Measurements from ENCODE around the gene SLC12A8. TPM values are rescaled to one million over a fixed set of nuclear protein-coding genes. Genes with fewer than 3 reads are reported as not detected.

Gene SLC12A8
- total RNA-seq, 4 donors from 2014 or later, result 1.0 TPM; not detected in 3

GRCh38 chr3:125203731-125204130, 8.8 kb downstream of the SLC12A8 start:
- H3K36me3 ChIP-seq, result no peaks in the 10 kb centered on the region
- in situ Hi-C loops (cut with MboI; ENCODE audit: low sequenced_read_pairs in 4 of 4), result no loop called here
- H3K9me3 ChIP-seq, result no peaks in the 10 kb centered on the region
- H3K4me3 ChIP-seq, result no peak overlapping the region
- H3K27ac ChIP-seq, result no peak overlapping the region
- no peaks in the 10 kb centered on the region for H3K4me1 ChIP-seq
- intact Hi-C loops (cut with DNase I; ENCODE audit: low total_unique reads), result no loop called here
- H3K27me3 ChIP-seq, result no peaks in the 10 kb centered on the region
- ATAC-seq, result no peak
- DNase-seq, result no peak
- no peak for TF ChIP-seq CTCF (IDR thresholded peaks at IDR 0.05 in 4 of 5, conservative IDR thresholded peaks at IDR 0.05 in 1 of 5)
- no peak for TF ChIP-seq POLR2A (IDR thresholded peaks at IDR 0.05)

DNA sequence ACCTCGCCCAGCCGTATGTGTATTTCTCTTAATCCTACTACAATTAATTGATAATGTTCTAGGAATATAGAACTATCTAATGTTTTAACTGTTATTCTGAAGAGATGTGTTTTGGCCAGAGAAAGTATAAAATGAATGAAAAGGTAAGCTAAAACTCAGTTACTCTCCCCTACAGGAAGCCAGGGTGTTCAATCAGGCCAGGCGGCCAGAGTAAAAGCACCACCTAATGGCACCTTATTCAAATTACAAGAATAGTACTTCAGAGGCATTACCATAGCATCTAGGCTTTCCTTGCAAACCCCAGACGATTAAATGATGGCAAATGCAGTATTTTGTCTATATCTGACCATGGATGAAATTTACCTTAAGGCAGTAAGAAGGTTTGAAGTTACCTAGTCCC, 10.4 kb downstream of the SLC12A8 start:
- TF ChIP-seq CTCF (IDR thresholded peaks at IDR 0.05 in 4 of 5, conservative IDR thresholded peaks at IDR 0.05 in 1 of 5), result no peak
- no peak for TF ChIP-seq POLR2A (IDR thresholded peaks at IDR 0.05)
- no peaks in the 10 kb centered on the region for H3K4me1 ChIP-seq
- no peaks in the 10 kb centered on the region for H3K36me3 ChIP-seq
- in situ Hi-C loops (cut with MboI; ENCODE audit: low sequenced_read_pairs in 4 of 4) (no loop called here), intact Hi-C loops (cut with DNase I; ENCODE audit: low total_unique reads) (no loop called here)
- H3K4me3 ChIP-seq, result no peak overlapping the region
- no peaks in the 10 kb centered on the region for H3K9me3 ChIP-seq
- ATAC-seq (no peak), DNase-seq (no peak)
- H3K27me3 ChIP-seq, result no peaks in the 10 kb centered on the region
- no peak overlapping the region for H3K27ac ChIP-seq

DNA sequence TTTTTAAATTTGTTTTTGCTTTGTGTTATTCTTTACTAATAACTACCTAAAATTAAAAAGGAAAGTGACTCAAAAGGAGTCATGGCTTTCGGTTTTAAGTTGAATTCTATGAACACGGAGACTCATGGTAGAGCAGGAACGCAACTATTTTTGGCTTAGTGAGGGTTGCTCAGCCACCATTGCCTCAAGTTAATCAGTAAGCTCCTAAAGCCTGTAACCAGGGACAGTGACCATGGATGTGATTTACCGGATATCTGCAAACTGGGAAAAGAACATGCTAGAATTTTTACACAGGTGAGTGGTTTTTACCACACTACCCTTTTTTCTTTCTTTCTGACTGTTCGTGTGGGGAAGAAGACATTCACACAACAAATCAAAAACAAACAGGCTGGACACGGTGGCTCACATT, 11.8 kb downstream of the SLC12A8 start:
- Histone ChIP-seq H3K27me3 (no peaks in the 10 kb centered on the region), H3K4me3 (no peak overlapping the region), H3K36me3 (no peaks in the 10 kb centered on the region), H3K4me1 (no peaks in the 10 kb centered on the region), H3K27ac (no peak overlapping the region), H3K9me3 (no peaks in the 10 kb centered on the region)
- no peak for ATAC-seq
- DNase-seq, result no peak
- intact Hi-C loops (cut with DNase I; ENCODE audit: low total_unique reads) (no loop called here), in situ Hi-C loops (cut with MboI; ENCODE audit: low sequenced_read_pairs in 4 of 4) (no loop called here)
- TF ChIP-seq POLR2A (IDR thresholded peaks at IDR 0.05) (no peak), CTCF (IDR thresholded peaks at IDR 0.05 in 4 of 5, conservative IDR thresholded peaks at IDR 0.05 in 1 of 5) (no peak)

- Histone ChIP-seq H3K4me1 (no peaks in the 10 kb centered on the region), H3K27me3 (no peaks in the 10 kb centered on the region), H3K27ac (no peak overlapping the region), H3K4me3 (no peak overlapping the region), H3K36me3 (no peaks in the 10 kb centered on the region), H3K9me3 (no peaks in the 10 kb centered on the region)
- in situ Hi-C loops (cut with MboI; ENCODE audit: low sequenced_read_pairs in 4 of 4) (no loop called here), intact Hi-C loops (cut with DNase I; ENCODE audit: low total_unique reads) (no loop called here)
- DNase-seq, result no peak
- ATAC-seq, result no peak
- TF ChIP-seq CTCF (IDR thresholded peaks at IDR 0.05 in 4 of 5, conservative IDR thresholded peaks at IDR 0.05 in 1 of 5) (no peak), POLR2A (IDR thresholded peaks at IDR 0.05) (no peak)
Measured at GRCh38 chr3:125194849-125195601, 17.5 kb downstream of the SLC12A8 start.
